ENCODE data around the gene GRK5.

GRK5 gene

DNA sequence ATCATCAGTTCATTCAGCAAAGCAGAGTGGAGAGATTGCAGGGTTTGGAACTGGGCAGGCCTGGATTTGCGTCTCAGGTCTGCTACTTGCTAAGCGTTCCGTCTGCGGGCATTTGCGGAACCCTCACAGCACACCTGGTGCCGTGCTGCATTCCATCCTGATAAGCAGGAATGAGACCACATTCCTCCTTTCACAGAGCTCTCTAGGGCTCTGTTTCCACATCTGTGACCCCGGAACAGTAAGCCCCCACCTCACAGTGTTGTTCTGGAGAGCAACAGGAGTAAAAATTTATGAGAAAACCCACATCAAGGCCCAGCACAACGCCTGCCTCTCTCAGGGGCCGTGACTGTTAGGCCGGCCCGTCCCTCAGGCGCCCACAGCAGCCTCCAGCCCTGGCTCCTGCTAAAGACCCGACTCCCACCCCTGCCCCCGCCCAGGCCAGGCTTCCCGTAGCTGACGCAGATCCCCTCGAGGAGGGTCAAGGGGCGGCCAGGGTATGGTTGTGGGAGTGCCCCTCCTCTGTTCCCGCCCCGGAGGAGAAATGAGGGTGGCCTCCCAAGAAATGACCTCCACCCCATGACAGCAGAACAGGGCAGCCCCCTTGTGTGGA is 206.2 kb downstream of the GRK5 start:
- TF ChIP-seq, protein P1, sequence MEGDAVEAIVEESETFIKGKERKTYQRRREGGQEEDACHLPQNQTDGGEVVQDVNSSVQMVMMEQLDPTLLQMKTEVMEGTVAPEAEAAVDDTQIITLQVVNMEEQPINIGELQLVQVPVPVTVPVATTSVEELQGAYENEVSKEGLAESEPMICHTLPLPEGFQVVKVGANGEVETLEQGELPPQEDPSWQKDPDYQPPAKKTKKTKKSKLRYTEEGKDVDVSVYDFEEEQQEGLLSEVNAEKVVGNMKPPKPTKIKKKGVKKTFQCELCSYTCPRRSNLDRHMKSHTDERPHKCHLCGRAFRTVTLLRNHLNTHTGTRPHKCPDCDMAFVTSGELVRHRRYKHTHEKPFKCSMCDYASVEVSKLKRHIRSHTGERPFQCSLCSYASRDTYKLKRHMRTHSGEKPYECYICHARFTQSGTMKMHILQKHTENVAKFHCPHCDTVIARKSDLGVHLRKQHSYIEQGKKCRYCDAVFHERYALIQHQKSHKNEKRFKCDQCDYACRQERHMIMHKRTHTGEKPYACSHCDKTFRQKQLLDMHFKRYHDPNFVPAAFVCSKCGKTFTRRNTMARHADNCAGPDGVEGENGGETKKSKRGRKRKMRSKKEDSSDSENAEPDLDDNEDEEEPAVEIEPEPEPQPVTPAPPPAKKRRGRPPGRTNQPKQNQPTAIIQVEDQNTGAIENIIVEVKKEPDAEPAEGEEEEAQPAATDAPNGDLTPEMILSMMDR (IDR thresholded peaks at IDR 0.05; ENCODE audit: low read length, missing control alignments): no peak
- DNase-seq (ENCODE audit: low read depth): no peak
- H3K4me3 ChIP-seq (replicated peaks; ENCODE audit: low read depth, low read length): no peak overlapping the region

DNA sequence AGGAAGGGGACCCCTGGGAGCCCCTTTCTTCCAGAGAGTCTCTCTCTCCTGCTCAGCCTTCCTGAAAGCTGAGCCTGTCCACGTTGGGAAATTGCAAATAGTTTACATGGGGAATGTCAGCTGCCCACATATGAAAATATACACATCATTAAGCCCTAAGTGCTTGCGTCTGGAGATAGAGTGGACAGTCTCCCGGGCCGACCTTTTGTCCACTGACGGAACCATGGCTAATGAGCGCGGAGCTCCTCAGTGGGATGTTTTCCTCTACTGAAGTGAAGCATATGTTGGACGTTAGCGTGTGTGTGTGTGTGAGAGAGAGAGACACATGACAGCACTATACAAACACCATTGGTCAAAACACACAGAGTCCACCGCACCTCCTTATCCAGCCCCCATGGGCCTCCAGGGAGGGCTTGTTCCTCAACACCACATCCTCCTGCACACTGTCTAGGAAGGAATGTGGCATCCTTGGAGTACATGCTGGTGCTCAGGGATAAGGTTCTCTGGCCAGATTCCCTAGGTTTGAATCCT is 206.8 kb downstream of the GRK5 start:
- TF ChIP-seq, protein P1 (IDR thresholded peaks at IDR 0.05; ENCODE audit: low read length, missing control alignments): no peak
- H3K4me3 ChIP-seq (replicated peaks; ENCODE audit: low read depth, low read length): no peak overlapping the region
- peak; percentile 28 for DNase-seq (ENCODE audit: low read depth)

DNA sequence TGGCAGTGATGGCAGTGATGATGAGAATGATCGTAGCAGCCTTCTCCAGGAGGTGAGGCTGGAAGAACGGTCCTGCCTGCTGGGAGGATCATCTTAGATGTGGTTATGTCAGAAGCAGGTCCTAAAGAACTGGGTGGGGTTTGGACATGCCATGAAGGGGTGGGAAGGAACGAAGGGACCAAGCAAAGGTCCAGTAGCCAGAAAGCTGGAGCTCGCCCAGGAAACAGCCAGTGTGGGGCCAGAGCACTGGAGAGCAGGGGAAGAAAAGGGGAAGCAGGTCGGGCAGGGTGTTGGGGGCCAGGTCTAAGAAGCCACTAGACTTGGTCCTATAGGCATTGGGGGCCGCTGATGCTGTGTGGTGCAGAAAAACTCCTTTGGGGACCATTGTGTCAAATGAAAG is 207.8 kb downstream of the GRK5 start:
- DNase-seq (ENCODE audit: low read depth): no peak
- TF ChIP-seq, protein P1 (IDR thresholded peaks at IDR 0.05; ENCODE audit: low read length, missing control alignments): no peak
- no peak overlapping the region for H3K4me3 ChIP-seq (replicated peaks; ENCODE audit: low read depth, low read length)

DNA sequence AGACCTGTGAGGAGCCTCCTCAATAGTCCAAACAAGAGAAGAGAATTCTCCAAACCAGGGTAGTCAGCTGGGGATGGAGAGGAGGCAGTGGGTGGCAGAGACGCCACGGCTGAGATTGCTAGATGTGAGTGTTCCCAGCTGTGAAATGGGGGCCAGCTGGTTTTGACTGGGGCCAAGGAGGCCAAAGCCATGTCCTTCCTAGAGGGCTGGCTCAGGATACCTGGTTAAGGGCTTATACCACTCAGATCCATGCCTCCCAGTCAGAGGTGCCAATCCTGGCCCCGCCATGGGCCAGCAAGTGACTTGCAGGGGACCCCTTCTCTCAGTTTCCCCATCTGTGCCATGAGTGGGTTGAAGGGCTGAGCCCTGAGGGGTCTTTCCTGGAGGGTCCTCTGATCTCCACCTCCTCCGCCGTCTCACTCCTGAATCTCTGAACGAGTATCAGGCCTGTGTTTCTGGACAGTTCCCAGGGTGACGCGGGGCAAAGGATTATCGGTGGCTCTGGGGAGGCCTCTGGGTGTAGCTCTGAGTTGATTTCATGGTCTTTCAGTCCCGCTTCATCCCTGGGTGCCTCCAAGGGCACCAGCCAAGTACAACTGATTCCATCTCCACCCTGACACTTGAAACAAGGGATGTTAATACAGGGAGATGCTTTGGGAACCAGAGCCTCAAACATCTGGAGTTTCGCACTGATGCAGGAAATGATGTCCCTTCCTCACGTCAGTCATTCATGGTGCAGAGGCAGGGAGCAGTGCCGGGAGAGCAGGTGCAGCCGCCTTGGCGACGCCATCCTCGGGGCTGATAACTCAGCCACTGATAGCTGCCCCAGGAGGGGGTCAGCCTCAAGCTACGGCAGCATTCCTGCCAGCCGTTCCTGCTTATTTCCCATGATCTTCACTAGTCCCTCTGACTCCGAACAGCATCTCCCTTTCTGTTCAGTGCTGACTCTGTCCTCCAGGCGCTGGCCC is 208.4 kb downstream of the GRK5 start:
- TF ChIP-seq, protein P1 (IDR thresholded peaks at IDR 0.05; ENCODE audit: low read length, missing control alignments): no peak
- no peak overlapping the region for H3K4me3 ChIP-seq (replicated peaks; ENCODE audit: low read depth, low read length)
- DNase-seq (ENCODE audit: low read depth): no peak

DNA sequence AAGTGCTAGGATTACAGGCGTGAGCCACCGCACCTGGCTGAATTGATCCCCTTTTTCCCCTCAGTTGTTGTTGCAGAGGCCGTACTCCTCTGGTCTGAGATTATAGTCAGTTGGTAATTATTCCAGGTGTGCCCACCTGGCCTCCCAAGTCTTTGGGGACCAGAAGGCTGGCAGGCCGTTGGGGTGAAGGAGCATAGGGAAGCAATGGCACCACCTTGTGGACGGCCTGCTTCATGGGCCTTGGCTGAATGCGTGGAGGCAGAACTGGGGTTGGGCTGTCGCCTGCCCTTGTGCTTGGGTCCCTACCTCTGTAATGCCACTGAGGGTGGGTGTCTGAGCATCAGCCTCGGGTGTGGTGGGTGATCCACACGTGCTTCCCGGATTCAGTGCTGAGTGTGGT is 209.5 kb downstream of the GRK5 start:
- TF ChIP-seq, protein P1 (IDR thresholded peaks at IDR 0.05; ENCODE audit: low read length, missing control alignments): peak; percentile 77
- H3K4me3 ChIP-seq (replicated peaks; ENCODE audit: low read depth, low read length): no peak overlapping the region
- DNase-seq (ENCODE audit: low read depth): peak; percentile 64

DNA sequence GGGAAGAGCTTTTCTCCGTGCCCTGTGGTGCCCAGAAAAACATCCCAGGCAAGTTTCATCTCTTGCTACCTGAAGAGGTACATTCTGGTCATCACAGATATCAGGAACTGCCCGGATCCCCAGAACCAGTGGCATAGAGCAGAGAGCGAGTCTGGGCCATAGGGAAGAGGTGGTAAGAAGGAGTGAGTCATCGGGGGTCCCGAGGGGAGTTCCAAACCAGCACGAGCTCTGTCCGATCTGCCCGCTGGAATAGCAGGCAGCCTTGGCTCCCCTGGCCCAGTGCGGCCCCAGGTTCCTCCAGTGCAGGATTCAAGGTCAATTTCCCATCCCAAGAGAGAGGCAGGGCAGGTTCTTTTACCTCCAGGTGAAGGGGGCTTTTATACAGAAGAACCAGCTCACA is 210.5 kb downstream of the GRK5 start:
- TF ChIP-seq, protein P1 (IDR thresholded peaks at IDR 0.05; ENCODE audit: low read length, missing control alignments): no peak
- DNase-seq (ENCODE audit: low read depth): no peak
- H3K4me3 ChIP-seq (replicated peaks; ENCODE audit: low read depth, low read length): no peak overlapping the region

All from fibroblast of pulmonary artery (primary cell).